Measurements from ENCODE around the gene TCIRG1.

The TCIRG1 gene

GRCh38 chr11:68002938-68003845 lies 35.6 kb upstream of the TCIRG1 start:
- peak; percentile 75 for DNase-seq (ENCODE audit: low spot score)
- in situ Hi-C loops (cut with MboI; ENCODE audit: low pct_unique_long_range_greater_than_20kb, low sequenced_read_pairs, unreplicated experiment) = no loop called here
- no peak for TF ChIP-seq CTCF (IDR thresholded peaks at IDR 0.05; ENCODE audit: extremely low read depth, insufficient read depth, missing control alignments)

- in situ Hi-C loops (cut with MboI; ENCODE audit: low pct_unique_long_range_greater_than_20kb, low sequenced_read_pairs, unreplicated experiment) = no loop called here
- no peak for TF ChIP-seq CTCF (IDR thresholded peaks at IDR 0.05; ENCODE audit: extremely low read depth, insufficient read depth, missing control alignments)
Observed at GRCh38 chr11:68003846-68004550, 34.8 kb upstream of the TCIRG1 start, which contains the start of gene UNC93B1. Gene UNC93B1 (minus strand): TSS chr11:68004097. CDS start chr11:68004043, 54 bp downstream.

GRCh38 chr11:68004551-68005335 lies 34.1 kb upstream of the TCIRG1 start:
- no peak for DNase-seq (ENCODE audit: low spot score)
- TF ChIP-seq CTCF (IDR thresholded peaks at IDR 0.05; ENCODE audit: extremely low read depth, insufficient read depth, missing control alignments) = no peak
- in situ Hi-C loops (cut with MboI; ENCODE audit: low pct_unique_long_range_greater_than_20kb, low sequenced_read_pairs, unreplicated experiment) = no loop called here

More at GRCh38 chr11:68003846-68004550, 34.8 kb upstream of the TCIRG1 start, which contains the start of gene UNC93B1:
- peak; percentile 95 for DNase-seq (ENCODE audit: low spot score)

GRCh38 chr11:68006606-68007166 lies 32.1 kb upstream of the TCIRG1 start:
- no peak for DNase-seq (ENCODE audit: low spot score)
- TF ChIP-seq CTCF (IDR thresholded peaks at IDR 0.05; ENCODE audit: extremely low read depth, insufficient read depth, missing control alignments) = no peak
- in situ Hi-C loops (cut with MboI; ENCODE audit: low pct_unique_long_range_greater_than_20kb, low sequenced_read_pairs, unreplicated experiment) = no loop called here

- DNase-seq (ENCODE audit: low spot score) = no peak
- in situ Hi-C loops (cut with MboI; ENCODE audit: low pct_unique_long_range_greater_than_20kb, low sequenced_read_pairs, unreplicated experiment) = no loop called here
- TF ChIP-seq CTCF (IDR thresholded peaks at IDR 0.05; ENCODE audit: extremely low read depth, insufficient read depth, missing control alignments) = no peak
Observed at GRCh38 chr11:68007498-68008380, 31.1 kb upstream of the TCIRG1 start.

Measured in GM13977 (cell line).